Endothelial cell of umbilical vein (primary cell): ENCODE measurements around the gene DGCR2.

Source experiments
- EZH2 ChIP-seq: IDR thresholded peaks from 2 replicates; pipeline ENCODE4 v1.6.1; 2012; ENCODE audit warnings: borderline replicate concordance, low read depth, mild to moderate bottlenecking, moderate library complexity, low read length, inconsistent platforms; ENCODE audit not compliant: severe bottlenecking
- FOS ChIP-seq: IDR thresholded peaks from 2 replicates; pipeline ENCODE4 v1.6.1; 2011; ENCODE audit warnings: mild to moderate bottlenecking, low read length, moderate library complexity, borderline replicate concordance; ENCODE audit not compliant: insufficient read depth
- GATA2 ChIP-seq: IDR thresholded peaks from 2 replicates; pipeline ENCODE4 v1.7.0; 2011; ENCODE audit warnings: low read depth, mild to moderate bottlenecking, moderate library complexity, mixed read lengths, low read length; ENCODE audit not compliant: insufficient read length, insufficient read depth
- MAX ChIP-seq: IDR thresholded peaks from 2 replicates; pipeline ENCODE4 v1.6.1; 2011; ENCODE audit not compliant: insufficient read depth, insufficient read length
- MYC ChIP-seq: IDR thresholded peaks from one replicate; pipeline ENCODE4 v1.6.1; 2011; ENCODE audit warnings: mild to moderate bottlenecking, low read depth, low read length
- POLR2A ChIP-seq: IDR thresholded peaks from 2 replicates; pipeline ENCODE4 v1.6.1; 2012; ENCODE audit warnings: low read depth, mild to moderate bottlenecking, control low read depth, low read length
- POLR2AphosphoS5 ChIP-seq: IDR thresholded peaks from 2 replicates; pipeline ENCODE4 v1.6.1; 2012; ENCODE audit warnings: low read depth, mild to moderate bottlenecking, control low read depth, low read length, moderate library complexity; ENCODE audit not compliant: insufficient read depth
- TF ChIP-seq, protein P1 (sequence below), 2 donors: IDR thresholded peaks; 1 replicate in 1 of 2; 2 replicates in 1 of 2; pipeline ENCODE4 v1.5.1; 2011; ENCODE audit warnings: low read length in 2 of 2, mild to moderate bottlenecking in 2 of 2, moderate library complexity in 2 of 2, control low read depth in 1 of 2, inconsistent platforms in 1 of 2, low read depth in 1 of 2; ENCODE audit not compliant: insufficient read depth in 1 of 2; ENCODE audit errors: extremely low read depth in 1 of 2

- TF ChIP-seq, protein P1, sequence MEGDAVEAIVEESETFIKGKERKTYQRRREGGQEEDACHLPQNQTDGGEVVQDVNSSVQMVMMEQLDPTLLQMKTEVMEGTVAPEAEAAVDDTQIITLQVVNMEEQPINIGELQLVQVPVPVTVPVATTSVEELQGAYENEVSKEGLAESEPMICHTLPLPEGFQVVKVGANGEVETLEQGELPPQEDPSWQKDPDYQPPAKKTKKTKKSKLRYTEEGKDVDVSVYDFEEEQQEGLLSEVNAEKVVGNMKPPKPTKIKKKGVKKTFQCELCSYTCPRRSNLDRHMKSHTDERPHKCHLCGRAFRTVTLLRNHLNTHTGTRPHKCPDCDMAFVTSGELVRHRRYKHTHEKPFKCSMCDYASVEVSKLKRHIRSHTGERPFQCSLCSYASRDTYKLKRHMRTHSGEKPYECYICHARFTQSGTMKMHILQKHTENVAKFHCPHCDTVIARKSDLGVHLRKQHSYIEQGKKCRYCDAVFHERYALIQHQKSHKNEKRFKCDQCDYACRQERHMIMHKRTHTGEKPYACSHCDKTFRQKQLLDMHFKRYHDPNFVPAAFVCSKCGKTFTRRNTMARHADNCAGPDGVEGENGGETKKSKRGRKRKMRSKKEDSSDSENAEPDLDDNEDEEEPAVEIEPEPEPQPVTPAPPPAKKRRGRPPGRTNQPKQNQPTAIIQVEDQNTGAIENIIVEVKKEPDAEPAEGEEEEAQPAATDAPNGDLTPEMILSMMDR (IDR thresholded peaks at IDR 0.05; ENCODE audit: extremely low read depth in 1 of 2, insufficient read depth in 1 of 2, low read depth in 1 of 2, low read length in 2 of 2): no peak
- TF ChIP-seq MAX: no peak
- no peak for TF ChIP-seq POLR2A
- TF ChIP-seq POLR2AphosphoS5: no peak
- TF ChIP-seq EZH2: no peak
- TF ChIP-seq GATA2: no peak
- TF ChIP-seq FOS: no peak
- TF ChIP-seq MYC: no peak
These were observed 61.7 kb downstream of the DGCR2 start for GRCh38 chr22:19060356-19061009.
